Endothelial cell of umbilical vein (primary cell): ENCODE measurements around the gene SENP6. TPM values are rescaled to one million over a fixed set of nuclear protein-coding genes. Genes with fewer than 3 reads are reported as not detected.
A peak's percentile ranks its signal among the peaks of the same experiment; 100 is the strongest.

Experiments used
- BruUV-seq: library from RNA; stranded (reverse); fragments of 400-500 nt; replicated peaks from 2 replicates; lab custom pipeline; 2021; lab: Mats Ljungman, UMichigan
- CTCF ChIA-PET: fragments of 300-600, 350-600 bp; sonication (Branson Sonifier 250); formaldehyde crosslinking; loops from one replicate; lab custom pipeline; 2021; ENCODE audit warnings: antibody characterized with exemption, inconsistent platforms; lab: Charles Lee
- POLR2A ChIA-PET: fragments of 300-600, 350-600 bp; sonication (Branson Sonifier 250); formaldehyde crosslinking; loops from one replicate; lab custom pipeline; 2021; ENCODE audit warnings: antibody characterized with exemption, inconsistent platforms; lab: Charles Lee
- DNase-seq: peaks from one replicate; pipeline ENCODE4 v3.0.0-alpha.2; 2011; ENCODE audit warnings: low read depth, low spot score
- FAIRE-seq: peaks from 2 replicates; lab custom pipeline; 2011; peaks lifted over from hg19 to GRCh38; lab: Jason Lieb, UNC
- H2AFZ ChIP-seq: 2 replicates; pipeline ENCODE4 v1.6.0; 2012; ENCODE audit warnings: low read depth, low read length, control low read depth, inconsistent platforms
- H3K27ac ChIP-seq: 2 replicates; pipeline ENCODE4 v1.5.1; 2011; ENCODE audit warnings: low read depth, mild to moderate bottlenecking, control low read depth, low read length, moderate library complexity; ENCODE audit not compliant: insufficient read depth
- H3K27me3 ChIP-seq, 2 experiments: 2 replicates each; pipeline versions ENCODE4 v1.6.0 to v1.6.1; 2011; ENCODE audit warnings: low read length in 2 of 2, mixed read lengths in 1 of 2; ENCODE audit not compliant: control insufficient read depth in 2 of 2, insufficient read depth in 2 of 2
- H3K36me3 ChIP-seq, 2 experiments: 2 replicates in 1 of 2; 3 replicates in 1 of 2; pipeline ENCODE4 v1.5.1; 2011; ENCODE audit warnings: low read length in 2 of 2, mild to moderate bottlenecking in 1 of 2, moderate library complexity in 1 of 2; ENCODE audit not compliant: control insufficient read depth in 2 of 2, insufficient read depth in 2 of 2; ENCODE audit errors: extremely low read depth in 1 of 2
- H3K4me1 ChIP-seq: 3 replicates; pipeline ENCODE4 v1.5.1; 2011; ENCODE audit warnings: mild to moderate bottlenecking, low read length; ENCODE audit not compliant: control insufficient read depth, insufficient read depth; ENCODE audit errors: extremely low read depth
- H3K4me2 ChIP-seq: 2 replicates; pipeline ENCODE4 v1.6.1; 2011; ENCODE audit warnings: low read length, control low read depth, mixed read lengths; ENCODE audit not compliant: insufficient read depth
- H3K4me3 ChIP-seq, 3 experiments: fragments of 200-600 bp in 1 of 3; sonication (generic), shearing (Covaris generic) in 1 of 3; replicated peaks in 1 of 3; 2 replicates each; pipeline ENCODE4 v1.5.1; 2011 to 2016; ENCODE audit warnings: control low read depth in 3 of 3, low read length in 3 of 3, mild to moderate bottlenecking in 2 of 3, inconsistent platforms in 1 of 3, low read depth in 1 of 3, moderate library complexity in 1 of 3; ENCODE audit not compliant: insufficient read depth in 1 of 3
- H3K79me2 ChIP-seq: 2 replicates; pipeline ENCODE4 v1.6.0; 2012; ENCODE audit warnings: low read length, inconsistent platforms; ENCODE audit not compliant: control insufficient read depth, insufficient read depth
- H3K9ac ChIP-seq: replicated peaks from 2 replicates; pipeline ENCODE3; 2011; ENCODE audit warnings: low read length, control low read depth; ENCODE audit not compliant: insufficient read depth; ENCODE audit errors: extremely low read depth
- H3K9me1 ChIP-seq: replicated peaks from 3 replicates; pipeline ENCODE4 v1.6.0; 2011; ENCODE audit warnings: mild to moderate bottlenecking, low read length; ENCODE audit not compliant: control insufficient read depth, insufficient read depth; ENCODE audit errors: extremely low read depth
- H3K9me3 ChIP-seq: replicated peaks from 2 replicates; pipeline ENCODE4 v1.5.1; 2012; ENCODE audit warnings: low read length, inconsistent platforms; ENCODE audit not compliant: control insufficient read depth, insufficient read depth
- H4K20me1 ChIP-seq: replicated peaks from 2 replicates; pipeline ENCODE3; 2011; ENCODE audit warnings: mild to moderate bottlenecking, low read length; ENCODE audit not compliant: control insufficient read depth, insufficient read depth; ENCODE audit errors: extremely low read depth
- CTCF ChIP-seq, 2 donors: IDR thresholded peaks; 1 replicate in 1 of 2; 2 replicates in 1 of 2; pipeline ENCODE4 v1.5.1; 2011; ENCODE audit warnings: low read length in 2 of 2, mild to moderate bottlenecking in 2 of 2, moderate library complexity in 2 of 2, control low read depth in 1 of 2, inconsistent platforms in 1 of 2, low read depth in 1 of 2; ENCODE audit not compliant: insufficient read depth in 1 of 2; ENCODE audit errors: extremely low read depth in 1 of 2
- FOS ChIP-seq: IDR thresholded peaks from 2 replicates; pipeline ENCODE4 v1.6.1; 2011; ENCODE audit warnings: mild to moderate bottlenecking, low read length, moderate library complexity, borderline replicate concordance; ENCODE audit not compliant: insufficient read depth
- GATA2 ChIP-seq: IDR thresholded peaks from 2 replicates; pipeline ENCODE4 v1.7.0; 2011; ENCODE audit warnings: low read depth, mild to moderate bottlenecking, moderate library complexity, mixed read lengths, low read length; ENCODE audit not compliant: insufficient read length, insufficient read depth
- POLR2A ChIP-seq: IDR thresholded peaks from 2 replicates; pipeline ENCODE4 v1.6.1; 2012; ENCODE audit warnings: low read depth, mild to moderate bottlenecking, control low read depth, low read length
- dilution Hi-C: fragments of 300-500 bp; cut with MboI; formaldehyde crosslinking; loops from one replicate; pipeline ENCODE4 v1.15.0; 2019; ENCODE audit warnings: low sequenced_read_pairs; ENCODE audit not compliant: extremely low pct_ligation_motif_present
- intact Hi-C: fragments of 100-400 bp; cut with micrococcal nuclease; formaldehyde crosslinking; loops from one replicate; pipeline ENCODE4 v1.10.0; 2022
- polyA plus RNA-seq, 4 experiments: library from polyadenylated mRNA; depleted of rRNA in 3 of 4; stranded (reverse) in 3 of 4; unstranded in 1 of 4; fragments of >200 nt; gene quantifications; 2 replicates each; pipeline versions ENCODE4 v1.2.1 to v1.2.3, GENCODE V29; 2011 to 2012; ENCODE audit warnings: missing spikeins in 1 of 4
- total RNA-seq: library from RNA; stranded (reverse); gene quantifications from 2 replicates; pipeline ENCODE4 v1.2.3, GENCODE V29; 2021

Gene SENP6
- total and polyA plus RNA-seq, 2 donors (not counting 3 experiments of a cell fraction or from before 2014, with no cell fraction given) = 11.5 to 99.1 TPM

GRCh38 chr6:75563032-75563431 is 38.6 kb upstream of the SENP6 start:
- Histone ChIP-seq H3K4me3 (no peak overlapping the region), H3K36me3 (no peaks in the 10 kb centered on the region), H3K4me2 (no peak overlapping the region), H4K20me1 (no peaks in the 10 kb centered on the region), H3K9me3 (peaks cover 3% of the 10 kb centered on the region), H3K27me3 (peaks cover 17% of the 10 kb centered on the region in 2 experiments), H3K79me2 (no peaks in the 10 kb centered on the region), H3K27ac (no peak overlapping the region), H3K9ac (no peak overlapping the region), H2AFZ (no peak overlapping the region), H3K4me1 (no peaks in the 10 kb centered on the region), H3K9me1 (no peaks in the 10 kb centered on the region)
- FAIRE-seq = peak; percentile 69
- DNase-seq = peak; percentile 35
- ChIA-PET POLR2A (interaction anchor here (0.8 kb wide), 1 partner anchor 218 kb away, joined by 5 read pairs; no protein-coding TSS in a partner anchor), CTCF (interaction anchor here (0.7 to 3.8 kb wide), 15 partner anchors 9 to 296 kb away, joined by 3 to 15 read pairs (median 4); no protein-coding TSS in a partner anchor)
- intact Hi-C loops = no loop called here
- dilution Hi-C loops = no loop called here
- no TSS peak for BruUV-seq
- TF ChIP-seq CTCF (IDR thresholded peaks at IDR 0.05; ENCODE audit: extremely low read depth in 1 of 2, insufficient read depth in 1 of 2, low read depth in 1 of 2, low read length in 2 of 2) (peak; percentile 44 to 59), POLR2A (no peak)

- no peaks in the 10 kb centered on the region for H3K9me1 ChIP-seq
- H3K4me3 ChIP-seq = no peak overlapping the region
- no peaks in the 10 kb centered on the region for H3K36me3 ChIP-seq
- no peaks in the 10 kb centered on the region for H3K79me2 ChIP-seq
- DNase-seq (no peak), FAIRE-seq (no peak)
- no peak overlapping the region for H3K27ac ChIP-seq
- dilution Hi-C loops = no loop called here
- H3K4me2 ChIP-seq = no peak overlapping the region
- H3K4me1 ChIP-seq = no peaks in the 10 kb centered on the region
- no TSS peak for BruUV-seq
- no peaks in the 10 kb centered on the region for H4K20me1 ChIP-seq
- peaks cover 3% of the 10 kb centered on the region for H3K9me3 ChIP-seq
- peaks cover 11 to 20% of the 10 kb centered on the region in 2 experiments for H3K27me3 ChIP-seq
- CTCF ChIA-PET = no interaction called here
- H2AFZ ChIP-seq = no peak overlapping the region
- POLR2A ChIA-PET = no interaction called here
- TF ChIP-seq FOS = no peak
- TF ChIP-seq GATA2 = no peak
- intact Hi-C loops = no loop called here
- no peak overlapping the region for H3K9ac ChIP-seq
Measured at GRCh38 chr6:75566137-75566767, 35.4 kb upstream of the SENP6 start.
